Measurements from ENCODE around the gene BRINP2. TPM values are rescaled to one million over a fixed set of nuclear protein-coding genes. Genes with fewer than 3 reads are reported as not detected.

The BRINP2 gene, protein sequence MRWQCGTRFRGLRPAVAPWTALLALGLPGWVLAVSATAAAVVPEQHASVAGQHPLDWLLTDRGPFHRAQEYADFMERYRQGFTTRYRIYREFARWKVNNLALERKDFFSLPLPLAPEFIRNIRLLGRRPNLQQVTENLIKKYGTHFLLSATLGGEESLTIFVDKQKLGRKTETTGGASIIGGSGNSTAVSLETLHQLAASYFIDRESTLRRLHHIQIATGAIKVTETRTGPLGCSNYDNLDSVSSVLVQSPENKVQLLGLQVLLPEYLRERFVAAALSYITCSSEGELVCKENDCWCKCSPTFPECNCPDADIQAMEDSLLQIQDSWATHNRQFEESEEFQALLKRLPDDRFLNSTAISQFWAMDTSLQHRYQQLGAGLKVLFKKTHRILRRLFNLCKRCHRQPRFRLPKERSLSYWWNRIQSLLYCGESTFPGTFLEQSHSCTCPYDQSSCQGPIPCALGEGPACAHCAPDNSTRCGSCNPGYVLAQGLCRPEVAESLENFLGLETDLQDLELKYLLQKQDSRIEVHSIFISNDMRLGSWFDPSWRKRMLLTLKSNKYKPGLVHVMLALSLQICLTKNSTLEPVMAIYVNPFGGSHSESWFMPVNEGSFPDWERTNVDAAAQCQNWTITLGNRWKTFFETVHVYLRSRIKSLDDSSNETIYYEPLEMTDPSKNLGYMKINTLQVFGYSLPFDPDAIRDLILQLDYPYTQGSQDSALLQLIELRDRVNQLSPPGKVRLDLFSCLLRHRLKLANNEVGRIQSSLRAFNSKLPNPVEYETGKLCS
- total RNA-seq, result under 1 TPM in 4 of 7 donors, not detected in 3; 0.07 to 0.32 (median 0.16) TPM
- polyA plus RNA-seq, result under 1 TPM; 0.02 to 0.70 TPM
- long read RNA-seq, donor 1, result 0 reads
- long read RNA-seq, donor 2, partial matches to known transcripts, result 0 of 4 reads
- long read RNA-seq, donor 2, other reads (novel, unspliced or antisense), result 0 of 4 reads
- long read RNA-seq, donor 3, partial matches to known transcripts, result 0 of 1 reads
- long read RNA-seq, donor 3, other reads (novel, unspliced or antisense), result 0 of 1 reads

DNA sequence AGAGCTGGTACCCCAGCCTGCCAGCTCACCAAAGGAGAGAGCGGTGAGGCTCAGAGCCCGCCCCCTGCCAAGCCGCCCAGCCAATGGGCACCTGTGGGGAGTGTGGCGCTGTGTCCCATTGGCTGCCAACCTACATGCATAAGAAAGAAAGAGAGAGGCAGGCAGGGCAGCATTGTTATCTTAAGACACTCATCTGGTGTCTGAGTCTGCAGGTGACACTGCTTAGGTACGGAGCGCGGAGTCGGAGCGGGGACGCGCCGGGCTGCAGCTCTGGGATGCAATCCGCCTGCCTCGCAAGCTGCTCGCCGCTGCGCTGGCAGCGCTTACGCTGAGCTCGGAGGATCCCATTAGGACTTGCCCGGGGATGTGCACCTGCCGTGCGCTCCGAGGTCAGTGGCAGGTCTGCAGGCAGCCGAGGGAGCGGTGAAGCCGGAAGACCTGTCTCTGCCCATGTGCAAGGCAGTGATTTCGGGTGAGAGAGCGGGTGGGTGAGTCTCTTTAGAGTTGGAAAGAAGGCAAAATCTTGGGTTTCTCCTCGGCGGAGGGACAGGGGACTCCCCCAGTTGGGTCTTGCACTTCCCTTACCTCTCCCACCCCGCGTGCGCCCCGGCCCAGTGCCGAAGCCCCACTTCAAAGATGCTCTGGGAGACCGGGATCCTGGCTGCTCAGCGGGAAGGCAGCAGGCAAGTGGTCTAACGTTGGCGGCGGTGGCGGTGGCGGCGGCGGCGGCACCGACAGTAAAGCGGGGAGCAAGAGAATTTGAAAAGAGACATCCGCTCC lies at the start of gene BRINP2:
TSS of gene BRINP2 (plus strand) at position 203 of the 780 bp plus-strand sequence. CDS start 58,919 bp downstream, outside the sequence.
- DNase-seq, result peak in 3 of 5 donors; percentile 21 to 48 (median 38)
- H3K36me3 ChIP-seq, result no peaks in the 10 kb centered on the region
- H3K4me3 ChIP-seq, result peak within 1 kb of the TSS; percentile 2
- H3K27ac ChIP-seq, result no peak within 1 kb of the TSS
- no peaks in the 10 kb centered on the region for H3K4me1 ChIP-seq (ENCODE audit: insufficient read depth)
- intact Hi-C loops (cut with DNase I), result no loop called here
- no peaks in the 10 kb centered on the region for H3K9me3 ChIP-seq
- H3K27me3 ChIP-seq, result no peaks in the 10 kb centered on the region
- 1% methylated on average over 48 to 49 of the region's 49 CpGs for WGBS, 3 donors
- no peak for TF ChIP-seq EP300 (IDR thresholded peaks at IDR 0.05)
- TF ChIP-seq POLR2A (IDR thresholded peaks at IDR 0.05), result no peak
- TF ChIP-seq, protein P1, sequence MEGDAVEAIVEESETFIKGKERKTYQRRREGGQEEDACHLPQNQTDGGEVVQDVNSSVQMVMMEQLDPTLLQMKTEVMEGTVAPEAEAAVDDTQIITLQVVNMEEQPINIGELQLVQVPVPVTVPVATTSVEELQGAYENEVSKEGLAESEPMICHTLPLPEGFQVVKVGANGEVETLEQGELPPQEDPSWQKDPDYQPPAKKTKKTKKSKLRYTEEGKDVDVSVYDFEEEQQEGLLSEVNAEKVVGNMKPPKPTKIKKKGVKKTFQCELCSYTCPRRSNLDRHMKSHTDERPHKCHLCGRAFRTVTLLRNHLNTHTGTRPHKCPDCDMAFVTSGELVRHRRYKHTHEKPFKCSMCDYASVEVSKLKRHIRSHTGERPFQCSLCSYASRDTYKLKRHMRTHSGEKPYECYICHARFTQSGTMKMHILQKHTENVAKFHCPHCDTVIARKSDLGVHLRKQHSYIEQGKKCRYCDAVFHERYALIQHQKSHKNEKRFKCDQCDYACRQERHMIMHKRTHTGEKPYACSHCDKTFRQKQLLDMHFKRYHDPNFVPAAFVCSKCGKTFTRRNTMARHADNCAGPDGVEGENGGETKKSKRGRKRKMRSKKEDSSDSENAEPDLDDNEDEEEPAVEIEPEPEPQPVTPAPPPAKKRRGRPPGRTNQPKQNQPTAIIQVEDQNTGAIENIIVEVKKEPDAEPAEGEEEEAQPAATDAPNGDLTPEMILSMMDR (IDR thresholded peaks at IDR 0.05), result no peak

DNA sequence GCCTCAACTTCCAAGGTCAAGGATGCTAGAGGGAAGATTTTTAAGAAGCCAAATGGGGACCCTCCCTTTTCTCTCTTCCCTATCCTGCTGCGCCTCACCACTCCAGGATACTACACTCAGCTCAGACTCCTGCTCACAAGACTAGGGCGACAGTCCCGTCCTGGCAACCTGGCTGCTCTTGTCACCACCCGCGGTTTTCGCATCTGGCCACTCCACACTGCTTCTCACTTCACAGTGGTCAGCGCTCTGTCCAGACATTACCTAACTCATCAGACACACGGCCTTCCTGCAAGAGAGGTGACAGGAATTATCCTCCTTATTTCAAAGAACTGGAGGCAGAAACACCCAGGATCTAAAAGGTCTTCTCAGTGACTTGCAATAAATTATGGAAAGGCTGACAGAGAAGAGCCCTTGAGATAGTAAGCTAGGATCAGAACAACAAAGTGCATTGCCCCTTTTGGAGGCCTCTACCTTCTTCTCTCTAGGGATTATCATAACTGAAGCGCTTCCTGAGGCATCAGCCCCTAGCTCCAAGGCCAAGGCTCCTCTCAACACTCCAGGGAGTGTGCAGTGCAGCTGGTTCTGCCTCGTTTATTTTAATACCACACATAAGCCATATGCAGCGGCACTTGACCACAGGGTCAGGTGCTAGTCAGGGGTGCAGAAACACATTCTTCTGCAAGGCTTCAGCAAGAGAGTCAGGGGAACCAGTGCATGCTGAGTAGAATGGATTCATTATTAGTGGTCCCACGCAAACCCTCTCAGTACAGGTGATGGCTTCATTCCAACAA lies 48.1 kb upstream of the BRINP2 start:
- Histone ChIP-seq H3K27ac (no peak overlapping the region), H3K4me3 (no peak overlapping the region), H3K27me3 (no peaks in the 10 kb centered on the region), H3K36me3 (no peaks in the 10 kb centered on the region), H3K9me3 (no peaks in the 10 kb centered on the region), H3K4me1 (ENCODE audit: insufficient read depth) (no peaks in the 10 kb centered on the region)
- intact Hi-C loops (cut with DNase I), result loop anchor here in 1 of 4 donors (5.0 kb wide), 1 partner anchor 420 kb away; no protein-coding TSS in a partner anchor
- TF ChIP-seq, protein P1 (IDR thresholded peaks at IDR 0.05), result no peak
- TF ChIP-seq EP300 (IDR thresholded peaks at IDR 0.05) (no peak), POLR2A (IDR thresholded peaks at IDR 0.05) (no peak)
- 85 to 87% (median 85%) methylated on average over 12 of the region's 12 CpGs for WGBS, 3 donors
- no peak for DNase-seq

DNA sequence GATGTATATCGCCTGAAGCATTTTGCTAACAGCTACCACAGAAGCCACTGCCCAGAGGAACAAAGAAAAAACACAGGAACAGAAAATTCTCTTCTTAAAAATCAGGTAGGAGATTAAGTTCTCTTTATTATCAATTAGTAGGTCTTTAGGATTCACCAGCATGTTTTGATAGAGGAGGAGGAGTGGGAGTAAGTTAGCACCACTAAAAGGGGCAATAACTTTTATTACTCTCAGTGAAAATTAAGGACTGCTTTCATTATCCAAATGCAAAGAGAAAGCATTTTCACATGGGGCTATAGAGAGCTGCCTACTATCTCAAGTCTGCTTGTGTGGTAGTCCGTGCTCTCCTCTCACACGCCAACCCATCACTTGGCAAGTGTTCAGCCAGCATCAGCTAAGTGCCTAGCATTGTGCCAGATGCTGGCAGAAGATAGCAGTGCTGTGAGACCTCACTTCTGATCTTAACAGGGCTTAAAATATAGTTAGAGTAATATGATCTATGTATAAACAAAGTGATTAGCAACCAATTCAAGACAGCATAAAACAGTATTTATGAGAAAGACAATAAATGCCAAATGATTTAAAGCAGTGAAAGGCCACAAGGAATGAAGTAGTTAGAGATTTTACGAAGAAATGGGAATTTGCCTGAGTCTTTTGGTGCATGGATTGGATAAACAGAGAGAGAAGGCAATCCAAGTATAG lies 46.0 kb upstream of the BRINP2 start:
- Histone ChIP-seq H3K9me3 (no peaks in the 10 kb centered on the region), H3K4me3 (no peak overlapping the region), H3K27me3 (no peaks in the 10 kb centered on the region), H3K36me3 (no peaks in the 10 kb centered on the region), H3K4me1 (ENCODE audit: insufficient read depth) (no peaks in the 10 kb centered on the region), H3K27ac (no peak overlapping the region)
- TF ChIP-seq, protein P1 (IDR thresholded peaks at IDR 0.05), result no peak
- TF ChIP-seq EP300 (IDR thresholded peaks at IDR 0.05) (no peak), POLR2A (IDR thresholded peaks at IDR 0.05) (no peak)
- intact Hi-C loops (cut with DNase I), result loop anchor here in 1 of 4 donors (5.0 kb wide), 1 partner anchor 422 kb away; no protein-coding TSS in a partner anchor
- no peak for DNase-seq
- 76 to 87% (median 79%) methylated on average over 4 of the region's 4 CpGs for WGBS, 3 donors
